Memory B cell (primary cell): Measurements from ENCODE around the gene GPR152.

Experiments
- ATAC-seq: fragments of 150-1000 bp; cut with Tn5 transposase; 2 replicates; pipeline ENCODE4 v1.10.0; 2021; ENCODE audit warnings: low read depth, mild to moderate bottlenecking, moderate library complexity
- DNase-seq, 2 donors: peaks; one replicate each; pipeline ENCODE4 v3.0.0; 2022; ENCODE audit warnings: low spot score in 2 of 2
- H3K27ac Mint-ChIP-seq: one replicate; pipeline ENCODE4 v1.8.0; 2022; ENCODE audit warnings: mild to moderate bottlenecking, moderate library complexity, mixed read lengths
- H3K27me3 Mint-ChIP-seq: one replicate; pipeline ENCODE4 v1.8.0; 2022; ENCODE audit warnings: mixed read lengths
- H3K36me3 Mint-ChIP-seq: one replicate; pipeline ENCODE4 v1.8.0; 2022; ENCODE audit warnings: mild to moderate bottlenecking, mixed read lengths
- H3K4me1 Mint-ChIP-seq: one replicate; pipeline ENCODE4 v1.8.0; 2022; ENCODE audit warnings: mixed read lengths
- H3K4me3 Mint-ChIP-seq: one replicate; pipeline ENCODE4 v1.8.0; 2022; ENCODE audit warnings: mild to moderate bottlenecking, moderate library complexity, mixed read lengths
- H3K9me3 Mint-ChIP-seq: one replicate; pipeline ENCODE4 v1.8.0; 2022; ENCODE audit warnings: mixed read lengths

GPR152 gene

DNA sequence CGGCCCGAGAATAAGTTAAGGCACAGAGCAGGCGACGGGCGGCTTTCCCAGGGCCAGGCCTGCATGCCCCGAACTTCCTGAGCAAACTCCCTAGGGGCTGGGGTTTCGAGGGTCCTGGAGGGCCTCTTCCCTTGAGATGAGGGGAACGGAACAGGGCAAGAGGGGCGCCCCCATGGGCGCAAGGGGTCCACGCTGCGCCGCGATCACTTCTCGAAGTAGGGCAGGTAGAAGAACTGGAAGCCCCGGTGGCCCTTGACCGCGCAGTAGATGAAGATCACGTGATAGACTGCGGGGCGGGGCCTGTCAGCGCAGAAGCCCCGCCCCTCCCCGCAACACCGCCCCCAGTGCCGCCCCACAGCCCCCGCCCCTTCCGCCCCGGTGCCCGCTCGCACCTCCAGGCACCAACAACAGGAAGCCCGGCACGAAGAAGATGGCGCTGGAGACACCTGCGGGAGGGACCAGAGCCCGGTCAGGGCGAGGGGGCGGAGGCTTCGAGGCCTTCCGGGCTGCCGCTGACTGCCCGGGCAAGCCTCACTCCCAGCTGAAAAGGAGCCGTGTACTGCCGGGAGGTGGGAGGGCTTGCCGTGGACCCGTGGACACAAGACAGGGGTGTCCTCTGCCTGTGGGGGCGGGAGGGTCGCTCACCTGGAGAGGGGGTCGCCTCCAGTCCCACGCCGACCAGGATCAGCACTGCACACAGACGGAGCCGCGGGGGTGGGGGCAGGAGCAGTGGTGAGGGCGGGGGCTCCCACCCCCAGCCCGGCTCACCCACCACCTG lies 12.1 kb upstream of the GPR152 start:
- H3K27ac Mint-ChIP-seq, result peak overlapping the region; percentile 95
- H3K4me1 Mint-ChIP-seq, result peaks cover 32% of the 10 kb centered on the region
- no peaks in the 10 kb centered on the region for H3K9me3 Mint-ChIP-seq
- ATAC-seq, result peak; percentile 67
- peak; percentile 81 to 88 for DNase-seq
- H3K36me3 Mint-ChIP-seq, result peaks cover 5% of the 10 kb centered on the region
- H3K27me3 Mint-ChIP-seq, result no peaks in the 10 kb centered on the region
- H3K4me3 Mint-ChIP-seq, result peak overlapping the region; percentile 91

DNA sequence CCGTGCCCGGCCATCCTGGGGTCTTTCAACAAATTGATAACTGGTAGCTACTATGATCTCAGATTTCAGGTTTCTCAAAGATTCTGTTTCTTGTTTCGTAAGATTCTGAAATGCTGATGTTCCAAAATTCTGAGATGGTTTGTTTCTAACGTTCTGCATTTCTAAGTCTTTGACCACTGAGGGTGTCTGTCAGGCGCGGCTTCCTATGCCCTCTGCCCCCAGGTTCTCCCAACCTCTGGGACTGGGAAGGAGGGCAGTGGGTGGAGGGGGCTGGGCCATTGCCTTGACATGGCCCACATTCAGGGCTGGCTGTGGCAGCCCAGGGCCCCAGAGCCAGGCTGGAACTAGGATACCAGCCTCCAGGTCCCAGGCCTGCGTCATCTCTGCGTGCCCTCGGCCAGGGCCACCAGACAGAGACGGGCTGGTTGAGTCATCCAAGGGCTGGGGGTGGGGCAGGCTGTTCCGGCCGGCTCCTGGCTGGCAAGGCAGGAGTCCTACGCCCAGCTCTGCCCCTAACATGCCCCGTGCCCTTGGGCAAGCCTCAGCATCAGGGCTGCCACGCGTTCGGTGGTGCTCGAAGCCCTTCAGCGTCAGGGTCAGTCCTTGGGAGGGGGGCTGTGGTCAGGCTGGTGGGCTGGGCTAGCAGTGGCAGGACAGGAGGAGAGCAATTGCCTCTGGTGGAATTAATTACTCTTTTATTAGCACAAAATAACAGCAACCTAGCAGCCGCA lies 11.3 kb upstream of the GPR152 start:
- no peaks in the 10 kb centered on the region for H3K9me3 Mint-ChIP-seq
- peaks cover 5% of the 10 kb centered on the region for H3K36me3 Mint-ChIP-seq
- ATAC-seq (no peak), DNase-seq (no peak)
- peaks cover 36% of the 10 kb centered on the region for H3K4me1 Mint-ChIP-seq
- peak overlapping the region; percentile 91 for H3K4me3 Mint-ChIP-seq
- no peaks in the 10 kb centered on the region for H3K27me3 Mint-ChIP-seq
- H3K27ac Mint-ChIP-seq, result peak overlapping the region; percentile 95

DNA sequence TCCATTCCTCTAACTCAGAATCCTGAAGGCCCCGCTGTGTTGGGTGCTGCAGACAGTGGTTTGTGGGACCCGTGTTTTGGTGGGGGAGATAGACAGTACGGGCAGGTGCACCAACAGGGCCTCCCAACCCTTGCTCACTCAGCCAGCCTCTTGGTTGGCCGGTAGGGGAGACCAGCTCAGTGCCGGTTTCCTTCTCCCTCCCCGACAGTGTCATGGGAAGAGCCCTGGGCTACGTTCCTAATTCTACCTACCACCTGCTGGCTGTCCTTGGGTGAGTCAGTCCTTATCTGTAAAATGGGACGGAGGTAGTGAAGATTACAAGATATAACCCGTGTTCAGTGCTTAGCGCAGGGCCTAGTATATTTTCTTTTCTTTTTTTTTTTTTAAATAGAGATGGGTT lies 10.7 kb upstream of the GPR152 start:
- ATAC-seq, result no peak
- H3K9me3 Mint-ChIP-seq, result no peaks in the 10 kb centered on the region
- no peaks in the 10 kb centered on the region for H3K27me3 Mint-ChIP-seq
- H3K4me1 Mint-ChIP-seq, result peaks cover 36% of the 10 kb centered on the region
- peaks cover 5% of the 10 kb centered on the region for H3K36me3 Mint-ChIP-seq
- H3K4me3 Mint-ChIP-seq, result no peak overlapping the region
- DNase-seq, result no peak
- no peak overlapping the region for H3K27ac Mint-ChIP-seq

GRCh38 chr11:67458266-67458665 lies 5.7 kb upstream of the GPR152 start:
- H3K36me3 Mint-ChIP-seq, result no peaks in the 10 kb centered on the region

GRCh38 chr11:67457453-67457852 lies 4.9 kb upstream of the GPR152 start:
- DNase-seq, result no peak
- peaks cover 31% of the 10 kb centered on the region for H3K4me1 Mint-ChIP-seq
- H3K4me3 Mint-ChIP-seq, result peak overlapping the region; percentile 44
- peak overlapping the region; percentile 14 for H3K27ac Mint-ChIP-seq
- H3K27me3 Mint-ChIP-seq, result no peaks in the 10 kb centered on the region
- no peaks in the 10 kb centered on the region for H3K36me3 Mint-ChIP-seq
- ATAC-seq, result no peak
- H3K9me3 Mint-ChIP-seq, result no peaks in the 10 kb centered on the region

More at GRCh38 chr11:67458266-67458665, 5.7 kb upstream of the GPR152 start:
- ATAC-seq (no peak), DNase-seq (no peak)
- Mint-ChIP-seq H3K27ac (peak overlapping the region; percentile 81), H3K27me3 (no peaks in the 10 kb centered on the region), H3K9me3 (no peaks in the 10 kb centered on the region), H3K4me1 (peaks cover 33% of the 10 kb centered on the region), H3K4me3 (no peak overlapping the region)

DNA sequence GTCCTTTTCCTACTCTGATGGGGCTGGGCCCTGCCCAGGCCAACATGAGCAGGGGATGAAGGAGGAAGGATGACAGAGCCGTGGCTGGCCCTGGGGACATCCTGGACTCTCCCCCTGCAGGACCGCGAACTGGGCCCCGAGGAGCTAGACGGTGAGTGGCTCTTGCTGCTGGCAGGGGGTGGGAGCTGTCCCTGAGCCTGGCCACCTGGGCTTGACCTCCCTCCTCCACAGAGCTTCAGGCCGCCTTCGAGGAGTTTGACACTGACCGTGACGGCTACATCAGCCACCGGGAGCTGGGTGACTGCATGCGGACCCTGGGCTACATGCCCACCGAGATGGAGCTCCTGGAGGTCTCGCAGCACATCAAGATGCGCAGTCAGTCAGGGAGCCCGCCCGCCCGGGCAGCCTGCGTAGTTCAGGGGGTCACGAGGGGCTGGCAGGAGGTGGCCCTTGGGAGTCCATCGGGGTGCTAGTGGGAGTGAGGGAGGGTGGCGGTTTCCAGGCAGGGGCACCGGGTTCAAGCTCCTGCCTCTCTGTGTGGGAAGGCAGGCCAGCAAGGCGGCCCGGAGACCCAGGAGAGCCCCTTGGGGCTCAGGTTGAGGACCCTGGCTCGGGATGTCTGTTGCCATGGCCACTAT lies 3.7 kb upstream of the GPR152 start:
- Mint-ChIP-seq H3K36me3 (no peaks in the 10 kb centered on the region), H3K27ac (no peak overlapping the region), H3K9me3 (no peaks in the 10 kb centered on the region), H3K4me3 (no peak overlapping the region), H3K4me1 (peaks cover 34% of the 10 kb centered on the region), H3K27me3 (no peaks in the 10 kb centered on the region)
- DNase-seq (no peak), ATAC-seq (no peak)

DNA sequence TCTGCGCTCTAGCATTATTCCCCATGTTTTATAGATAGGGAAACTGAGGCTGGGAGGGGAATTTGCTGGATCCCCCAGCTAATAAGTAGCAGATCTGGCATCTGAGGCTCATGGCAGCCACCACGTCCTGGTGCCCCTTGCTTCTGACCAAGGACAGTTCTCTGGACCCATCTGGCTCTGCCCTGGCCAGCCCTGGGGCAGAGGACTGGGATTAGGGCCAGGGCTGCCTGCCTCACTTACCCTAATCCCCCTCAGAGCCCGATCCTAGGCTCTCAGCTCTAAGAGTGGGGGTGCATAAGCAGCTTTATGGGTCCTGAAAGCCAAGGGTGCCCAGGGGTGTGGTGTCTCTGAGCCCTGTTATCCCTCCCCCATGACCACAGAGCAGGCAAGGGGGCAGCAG lies 2.5 kb upstream of the GPR152 start, which contains the start of gene CABP4:
CABP4 (plus strand) TSS at position 301 of the 400 bp plus-strand sequence; CDS start at position 371, 70 bp downstream.
- H3K9me3 Mint-ChIP-seq, result no peaks in the 10 kb centered on the region
- H3K4me1 Mint-ChIP-seq, result peaks cover 28% of the 10 kb centered on the region
- ATAC-seq (no peak), DNase-seq (no peak)
- no peaks in the 10 kb centered on the region for H3K36me3 Mint-ChIP-seq
- no peak within 1 kb of the TSS for H3K27ac Mint-ChIP-seq
- H3K27me3 Mint-ChIP-seq, result no peaks in the 10 kb centered on the region
- no peak within 1 kb of the TSS for H3K4me3 Mint-ChIP-seq

GRCh38 chr11:67453816-67454732 lies 1.5 kb upstream of the GPR152 start:
- no peaks in the 10 kb centered on the region for H3K36me3 Mint-ChIP-seq
- H3K4me1 Mint-ChIP-seq, result peaks cover 29% of the 10 kb centered on the region
- H3K27ac Mint-ChIP-seq, result no peak overlapping the region
- H3K27me3 Mint-ChIP-seq, result no peaks in the 10 kb centered on the region
- no peaks in the 10 kb centered on the region for H3K9me3 Mint-ChIP-seq
- ATAC-seq (no peak), DNase-seq (no peak)
- no peak overlapping the region for H3K4me3 Mint-ChIP-seq

DNA sequence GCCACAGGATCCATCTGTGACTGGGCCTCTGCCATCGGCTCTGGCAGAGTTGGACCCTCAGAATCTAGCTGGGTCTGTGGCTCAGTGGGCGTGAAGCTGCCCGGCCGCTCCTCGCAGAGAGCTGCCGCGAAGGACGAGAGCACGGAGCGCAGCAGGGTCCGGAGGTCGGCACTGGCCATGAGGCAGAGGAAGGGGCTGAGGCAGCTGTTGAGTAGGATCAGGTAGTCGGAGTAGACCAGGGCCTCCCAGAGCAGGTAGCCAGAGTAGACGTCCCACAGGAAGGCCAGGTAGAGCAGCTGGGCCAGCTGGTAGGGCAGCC lies 912 bp downstream of the GPR152 start:
- H3K27me3 Mint-ChIP-seq, result no peaks in the 10 kb centered on the region
- H3K27ac Mint-ChIP-seq, result no peak overlapping the region
- no peak for DNase-seq
- no peaks in the 10 kb centered on the region for H3K36me3 Mint-ChIP-seq
- no peak for ATAC-seq
- no peak overlapping the region for H3K4me3 Mint-ChIP-seq
- H3K9me3 Mint-ChIP-seq, result no peaks in the 10 kb centered on the region
- peaks cover 24% of the 10 kb centered on the region for H3K4me1 Mint-ChIP-seq

GRCh38 chr11:67450796-67451657 lies 1.5 kb downstream of the GPR152 start:
- no peak for DNase-seq

GRCh38 chr11:67449116-67449844 lies 3.2 kb downstream of the GPR152 start:
- no peaks in the 10 kb centered on the region for H3K9me3 Mint-ChIP-seq
- no peaks in the 10 kb centered on the region for H3K27me3 Mint-ChIP-seq
- peaks cover 40% of the 10 kb centered on the region for H3K4me1 Mint-ChIP-seq
- no peak for DNase-seq
- no peaks in the 10 kb centered on the region for H3K36me3 Mint-ChIP-seq
- no peak for ATAC-seq
- peak overlapping the region; percentile 24 for H3K4me3 Mint-ChIP-seq
- peak overlapping the region; percentile 55 for H3K27ac Mint-ChIP-seq

More at GRCh38 chr11:67450796-67451657, 1.5 kb downstream of the GPR152 start:
- Mint-ChIP-seq H3K27me3 (no peaks in the 10 kb centered on the region), H3K9me3 (no peaks in the 10 kb centered on the region), H3K27ac (no peak overlapping the region), H3K36me3 (no peaks in the 10 kb centered on the region), H3K4me1 (peaks cover 29% of the 10 kb centered on the region), H3K4me3 (no peak overlapping the region)
- no peak for ATAC-seq

DNA sequence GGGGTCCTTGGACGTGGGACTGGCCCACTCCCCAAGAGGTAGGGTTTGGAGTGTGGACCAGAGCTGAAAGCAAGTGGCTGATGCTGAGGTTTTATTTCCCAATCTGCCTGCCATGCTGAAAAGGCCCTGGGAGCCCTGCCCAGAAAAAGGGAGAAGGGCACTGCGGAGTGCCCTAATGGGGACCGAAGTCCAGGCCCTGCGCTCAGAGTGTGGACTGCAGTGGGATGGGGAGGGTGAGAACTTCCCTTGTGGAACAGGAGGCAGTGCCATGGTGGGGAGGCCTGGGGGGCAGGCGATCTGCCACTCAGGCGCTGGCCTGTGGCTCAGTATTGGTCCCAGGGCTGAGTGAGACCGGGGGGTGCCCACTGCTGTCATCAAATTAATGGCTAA lies 4.3 kb downstream of the GPR152 start:
- peak overlapping the region; percentile 33 for H3K4me3 Mint-ChIP-seq
- H3K9me3 Mint-ChIP-seq, result no peaks in the 10 kb centered on the region
- no peaks in the 10 kb centered on the region for H3K36me3 Mint-ChIP-seq
- peak overlapping the region; percentile 97 for H3K27ac Mint-ChIP-seq
- peaks cover 41% of the 10 kb centered on the region for H3K4me1 Mint-ChIP-seq
- no peak for DNase-seq
- no peak for ATAC-seq
- no peaks in the 10 kb centered on the region for H3K27me3 Mint-ChIP-seq
